Measurements from ENCODE around the gene SASH3.
A peak's percentile ranks its signal among the peaks of the same experiment; 100 is the strongest.

Gene SASH3

GRCh38 chrX:129808829-129809796 lies 29.4 kb downstream of the SASH3 start:
- no peak for DNase-seq (ENCODE audit: low read depth in 2 of 2)

GRCh38 chrX:129813662-129814368 lies 34.1 kb downstream of the SASH3 start:
- DNase-seq (ENCODE audit: low read depth in 2 of 2): no peak

- DNase-seq (ENCODE audit: low read depth in 2 of 2): no peak
Measured at GRCh38 chrX:129818123-129818522, 38.4 kb downstream of the SASH3 start.

GRCh38 chrX:129823115-129823514 lies 43.4 kb downstream of the SASH3 start:
- DNase-seq (ENCODE audit: low read depth in 2 of 2): peak in 1 of 2 donors; percentile 44

- no peak for DNase-seq (ENCODE audit: low read depth in 2 of 2)
Measured at GRCh38 chrX:129823522-129823921, 43.8 kb downstream of the SASH3 start.

- DNase-seq (ENCODE audit: low read depth in 2 of 2): no peak
Measured at GRCh38 chrX:129824620-129825019, 44.9 kb downstream of the SASH3 start.

- no peak for DNase-seq (ENCODE audit: low read depth in 2 of 2)
Measured at GRCh38 chrX:129825746-129826505, 46.2 kb downstream of the SASH3 start.

GRCh38 chrX:129830494-129830893 lies 50.7 kb downstream of the SASH3 start:
- DNase-seq (ENCODE audit: low read depth in 2 of 2): no peak

- DNase-seq (ENCODE audit: low read depth in 2 of 2): no peak
Measured at GRCh38 chrX:129831091-129831885, 51.5 kb downstream of the SASH3 start.

GRCh38 chrX:129833153-129833990 lies 53.6 kb downstream of the SASH3 start:
- no peak for DNase-seq (ENCODE audit: low read depth in 2 of 2)

GRCh38 chrX:129836827-129837226 lies 57.1 kb downstream of the SASH3 start:
- no peak for DNase-seq (ENCODE audit: low read depth in 2 of 2)

- DNase-seq (ENCODE audit: low read depth in 2 of 2): no peak
Measured at GRCh38 chrX:129840344-129840743, 60.6 kb downstream of the SASH3 start.

- DNase-seq (ENCODE audit: low read depth in 2 of 2): no peak
Measured at GRCh38 chrX:129842510-129843208, 62.9 kb downstream of the SASH3 start.

- DNase-seq (ENCODE audit: low read depth in 2 of 2): no peak
Measured at GRCh38 chrX:129843209-129843458, 63.4 kb downstream of the SASH3 start.

- DNase-seq (ENCODE audit: low read depth in 2 of 2): peak; percentile 69 to 80
Measured at GRCh38 chrX:129843459-129844306, 63.9 kb downstream of the SASH3 start, which contains the start of gene ZDHHC9. Gene ZDHHC9 (minus strand): TSS chrX:129843886. CDS start chrX:129841945, 1,941 bp downstream.
